DMS153 treated with DMSO at 0.1 percent for 48 hours (cell line): Measurements from ENCODE around the gene CARD11.

ENCODE experiments used
- DNase-seq: peaks from one replicate; lab custom pipeline; 2025; ENCODE audit not compliant: unreplicated experiment; lab: John Stamatoyannopoulos, UW

The CARD11 gene

GRCh38 chr7:2912684-2913439, 130.8 kb downstream of the CARD11 start:
- no peak for DNase-seq

- DNase-seq, result no peak
These were observed 132.2 kb downstream of the CARD11 start for GRCh38 chr7:2911466-2911865.

- DNase-seq, result no peak
These were observed 134.1 kb downstream of the CARD11 start for GRCh38 chr7:2909471-2910039.

GRCh38 chr7:2909043-2909442, 134.6 kb downstream of the CARD11 start:
- no peak for DNase-seq

- DNase-seq, result no peak
These were observed 135.5 kb downstream of the CARD11 start for GRCh38 chr7:2908103-2908683.

- no peak for DNase-seq
These were observed 137.3 kb downstream of the CARD11 start for GRCh38 chr7:2906197-2906931.

- no peak for DNase-seq
These were observed 138.2 kb downstream of the CARD11 start for GRCh38 chr7:2905500-2905899.

- no peak for DNase-seq
These were observed 138.6 kb downstream of the CARD11 start for GRCh38 chr7:2905027-2905426.

GRCh38 chr7:2904202-2904601, 139.5 kb downstream of the CARD11 start:
- DNase-seq, result no peak

- no peak for DNase-seq
These were observed 139.9 kb downstream of the CARD11 start for GRCh38 chr7:2903682-2904162.

GRCh38 chr7:2897023-2897422, 146.6 kb downstream of the CARD11 start:
- no peak for DNase-seq

GRCh38 chr7:2896131-2896530, 147.5 kb downstream of the CARD11 start:
- no peak for DNase-seq

GRCh38 chr7:2894118-2894940, 149.3 kb downstream of the CARD11 start:
- DNase-seq, result no peak

GRCh38 chr7:2893411-2893861, 150.2 kb downstream of the CARD11 start:
- no peak for DNase-seq

- no peak for DNase-seq
These were observed 151.1 kb downstream of the CARD11 start for GRCh38 chr7:2892549-2892948.

- DNase-seq, result no peak
These were observed 155.9 kb downstream of the CARD11 start for GRCh38 chr7:2887816-2888215.

GRCh38 chr7:2886900-2887299, 156.8 kb downstream of the CARD11 start:
- DNase-seq, result peak; percentile 70

- no peak for DNase-seq
These were observed 157.3 kb downstream of the CARD11 start for GRCh38 chr7:2886391-2886790.

GRCh38 chr7:2884161-2884560, 159.5 kb downstream of the CARD11 start:
- DNase-seq, result peak; percentile 28

- DNase-seq, result no peak
These were observed 160.6 kb downstream of the CARD11 start for GRCh38 chr7:2883101-2883500.

- no peak for DNase-seq
These were observed 161.6 kb downstream of the CARD11 start for GRCh38 chr7:2882111-2882510.
